ENCODE measurements around the gene C17orf50. TPM values are rescaled to one million over a fixed set of nuclear protein-coding genes. Genes with fewer than 3 reads are reported as not detected.

C17orf50 gene
- total and polyA plus RNA-seq, 2 experiments from 2014 or later: not detected

GRCh38 chr17:35799942-35800341 lies 39.3 kb downstream of the C17orf50 start:
- Histone ChIP-seq H3K27me3 (peaks cover 34% of the 10 kb centered on the region), H3K9me2 (replicated peaks; ENCODE audit: insufficient read depth) (no peaks in the 10 kb centered on the region), H3K4me2 (no peak overlapping the region), H3K36me3 (replicated peaks; ENCODE audit: insufficient read depth, low read depth) (no peaks in the 10 kb centered on the region), H3K4me1 (ENCODE audit: insufficient read depth) (peaks cover 13% of the 10 kb centered on the region), H3K9me3 (ENCODE audit: low read depth) (no peaks in the 10 kb centered on the region), H4K20me1 (ENCODE audit: insufficient read depth, poor library complexity, severe bottlenecking) (no peaks in the 10 kb centered on the region), H3K79me2 (no peaks in the 10 kb centered on the region), H3K4me3 (no peak overlapping the region), H2AFZ (no peak overlapping the region), H3K27ac (no peak overlapping the region)
- peak; percentile 50 for DNase-seq (ENCODE audit: low spot score)
- TF ChIP-seq EZH2phosphoT487 (IDR thresholded peaks at IDR 0.05; ENCODE audit: low read depth, severe bottlenecking, unreplicated experiment) (no peak), EZH2 (IDR thresholded peaks at IDR 0.05; ENCODE audit: borderline replicate concordance) (no peak)
- TF ChIP-seq, protein P1, sequence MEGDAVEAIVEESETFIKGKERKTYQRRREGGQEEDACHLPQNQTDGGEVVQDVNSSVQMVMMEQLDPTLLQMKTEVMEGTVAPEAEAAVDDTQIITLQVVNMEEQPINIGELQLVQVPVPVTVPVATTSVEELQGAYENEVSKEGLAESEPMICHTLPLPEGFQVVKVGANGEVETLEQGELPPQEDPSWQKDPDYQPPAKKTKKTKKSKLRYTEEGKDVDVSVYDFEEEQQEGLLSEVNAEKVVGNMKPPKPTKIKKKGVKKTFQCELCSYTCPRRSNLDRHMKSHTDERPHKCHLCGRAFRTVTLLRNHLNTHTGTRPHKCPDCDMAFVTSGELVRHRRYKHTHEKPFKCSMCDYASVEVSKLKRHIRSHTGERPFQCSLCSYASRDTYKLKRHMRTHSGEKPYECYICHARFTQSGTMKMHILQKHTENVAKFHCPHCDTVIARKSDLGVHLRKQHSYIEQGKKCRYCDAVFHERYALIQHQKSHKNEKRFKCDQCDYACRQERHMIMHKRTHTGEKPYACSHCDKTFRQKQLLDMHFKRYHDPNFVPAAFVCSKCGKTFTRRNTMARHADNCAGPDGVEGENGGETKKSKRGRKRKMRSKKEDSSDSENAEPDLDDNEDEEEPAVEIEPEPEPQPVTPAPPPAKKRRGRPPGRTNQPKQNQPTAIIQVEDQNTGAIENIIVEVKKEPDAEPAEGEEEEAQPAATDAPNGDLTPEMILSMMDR (IDR thresholded peaks at IDR 0.05; ENCODE audit: poor library complexity): no peak

- TF ChIP-seq EZH2 (IDR thresholded peaks at IDR 0.05; ENCODE audit: borderline replicate concordance) (no peak), EZH2phosphoT487 (IDR thresholded peaks at IDR 0.05; ENCODE audit: low read depth, severe bottlenecking, unreplicated experiment) (peak; percentile 64)
- peak; percentile 73 for DNase-seq (ENCODE audit: low spot score)
- Histone ChIP-seq H3K4me3 (no peak overlapping the region), H3K9me2 (replicated peaks; ENCODE audit: insufficient read depth) (no peaks in the 10 kb centered on the region), H3K4me2 (peak overlapping the region; percentile 21), H3K9me3 (ENCODE audit: low read depth) (no peaks in the 10 kb centered on the region), H3K27ac (peak overlapping the region; percentile 37), H3K27me3 (peaks cover 24% of the 10 kb centered on the region), H3K36me3 (replicated peaks; ENCODE audit: insufficient read depth, low read depth) (no peaks in the 10 kb centered on the region), H4K20me1 (ENCODE audit: insufficient read depth, poor library complexity, severe bottlenecking) (no peaks in the 10 kb centered on the region), H2AFZ (no peak overlapping the region), H3K4me1 (ENCODE audit: insufficient read depth) (peaks cover 11% of the 10 kb centered on the region), H3K79me2 (no peaks in the 10 kb centered on the region)
- WGBS (ENCODE audit: low lambda C conversion rate, missing lambda C conversion rate): 50% methylated on average over 9 of the region's 9 CpGs
These were observed 41.0 kb downstream of the C17orf50 start for GRCh38 chr17:35801583-35802224.

DNA sequence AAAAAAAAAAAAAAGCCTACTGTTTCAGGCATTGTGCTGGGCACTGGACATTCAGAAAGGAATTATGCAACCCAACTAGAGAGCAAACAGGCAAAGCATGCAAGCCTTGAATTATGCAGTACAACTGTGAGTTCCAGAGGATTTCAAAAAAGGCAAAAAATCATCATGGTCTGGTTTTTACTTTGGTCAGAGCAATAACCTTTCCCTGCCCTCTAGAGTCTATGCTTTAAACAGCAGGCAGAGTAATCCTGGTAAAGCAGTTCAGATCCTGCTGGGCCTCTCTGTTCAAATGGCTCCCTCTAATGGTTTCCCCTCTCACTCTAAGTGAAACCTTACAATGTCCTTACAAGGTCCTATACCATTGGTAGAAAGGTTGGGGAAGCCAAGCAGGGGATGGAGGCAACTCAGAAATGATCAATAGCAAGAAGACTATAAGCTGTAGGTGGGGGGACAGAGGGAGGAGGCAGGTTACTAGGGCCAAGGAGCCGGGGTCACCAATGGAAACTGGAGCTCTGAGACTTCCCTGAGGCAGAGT lies 44.0 kb downstream of the C17orf50 start:
- H3K27me3 ChIP-seq: no peaks in the 10 kb centered on the region
- H3K9me3 ChIP-seq (ENCODE audit: low read depth): no peaks in the 10 kb centered on the region
- DNase-seq (ENCODE audit: low spot score): peak; percentile 91
- no peaks in the 10 kb centered on the region for H3K79me2 ChIP-seq
- H3K4me1 ChIP-seq (ENCODE audit: insufficient read depth): peaks cover 10% of the 10 kb centered on the region
- no peaks in the 10 kb centered on the region for H3K9me2 ChIP-seq (replicated peaks; ENCODE audit: insufficient read depth)
- no peak overlapping the region for H3K27ac ChIP-seq
- no peaks in the 10 kb centered on the region for H4K20me1 ChIP-seq (ENCODE audit: insufficient read depth, poor library complexity, severe bottlenecking)
- no peaks in the 10 kb centered on the region for H3K36me3 ChIP-seq (replicated peaks; ENCODE audit: insufficient read depth, low read depth)
- no peak overlapping the region for H3K4me3 ChIP-seq
- 73% methylated on average over 1 of the region's 1 CpG for WGBS (ENCODE audit: low lambda C conversion rate, missing lambda C conversion rate)
- no peak for TF ChIP-seq EZH2phosphoT487 (IDR thresholded peaks at IDR 0.05; ENCODE audit: low read depth, severe bottlenecking, unreplicated experiment)
- TF ChIP-seq, protein P1 (IDR thresholded peaks at IDR 0.05; ENCODE audit: poor library complexity): peak; percentile 97
- no peak overlapping the region for H2AFZ ChIP-seq
- no peak overlapping the region for H3K4me2 ChIP-seq

- 80% methylated on average over 7 of the region's 7 CpGs for WGBS (ENCODE audit: low lambda C conversion rate, missing lambda C conversion rate)
- Histone ChIP-seq H3K9me3 (ENCODE audit: low read depth) (no peaks in the 10 kb centered on the region), H3K9me2 (replicated peaks; ENCODE audit: insufficient read depth) (no peaks in the 10 kb centered on the region), H3K4me2 (no peak overlapping the region), H2AFZ (no peak overlapping the region), H3K79me2 (peaks cover 28% of the 10 kb centered on the region), H4K20me1 (ENCODE audit: insufficient read depth, poor library complexity, severe bottlenecking) (peaks cover 26% of the 10 kb centered on the region), H3K27ac (no peak overlapping the region), H3K4me3 (no peak overlapping the region), H3K36me3 (replicated peaks; ENCODE audit: insufficient read depth, low read depth) (no peaks in the 10 kb centered on the region), H3K4me1 (ENCODE audit: insufficient read depth) (peaks cover 14% of the 10 kb centered on the region), H3K27me3 (no peaks in the 10 kb centered on the region)
- no peak for DNase-seq (ENCODE audit: low spot score)
- TF ChIP-seq, protein P1 (IDR thresholded peaks at IDR 0.05; ENCODE audit: poor library complexity): no peak
- no peak for TF ChIP-seq EZH2phosphoT487 (IDR thresholded peaks at IDR 0.05; ENCODE audit: low read depth, severe bottlenecking, unreplicated experiment)
- no peak for TF ChIP-seq EZH2 (IDR thresholded peaks at IDR 0.05; ENCODE audit: borderline replicate concordance)
These were observed 46.9 kb downstream of the C17orf50 start for GRCh38 chr17:35807371-35808144.

All from hepatocyte (in vitro differentiated cells).